GM12878 (cell line): Measurements from ENCODE around the gene MTX1.

ENCODE experiments used
- BACH1 ChIP-seq: fragments of 450-650 bp; IDR thresholded peaks from 2 replicates; pipeline ENCODE4 v1.6.1; 2017; ENCODE audit warnings: mild to moderate bottlenecking, borderline replicate concordance
- CTCF ChIP-seq, 3 experiments: IDR thresholded peaks in 2 of 3; conservative IDR thresholded peaks in 1 of 3; 2 replicates each; pipeline ENCODE4 v1.5.1; 2011; ENCODE audit warnings: low read depth in 3 of 3, low read length in 3 of 3, mild to moderate bottlenecking in 3 of 3, control low read depth in 2 of 3, moderate library complexity in 2 of 3, inconsistent platforms in 1 of 3, mixed read lengths in 1 of 3; ENCODE audit not compliant: control insufficient read depth in 2 of 3, insufficient read depth in 1 of 3; ENCODE audit errors: extremely low read depth in 1 of 3
- E2F8 ChIP-seq: fragments of 450-650 bp; IDR thresholded peaks from 2 replicates; pipeline ENCODE4 v1.6.1; 2018; ENCODE audit warnings: mild to moderate bottlenecking, low read depth, moderate library complexity; ENCODE audit not compliant: partially characterized antibody
- E4F1 ChIP-seq: fragments of 450-650 bp; IDR thresholded peaks from 2 replicates; pipeline ENCODE4 v1.6.1; 2018; ENCODE audit warnings: borderline replicate concordance, mild to moderate bottlenecking; ENCODE audit not compliant: partially characterized antibody
- EZH2 ChIP-seq: IDR thresholded peaks from 2 replicates; pipeline ENCODE4 v1.6.1; 2012; ENCODE audit warnings: low read depth, mild to moderate bottlenecking, control low read depth, inconsistent platforms, low read length, borderline replicate concordance; ENCODE audit not compliant: control insufficient read depth
- JUND ChIP-seq: IDR thresholded peaks from 2 replicates; pipeline ENCODE4 v1.6.1; 2012; ENCODE audit warnings: low read depth, mild to moderate bottlenecking, low read length, improper control_type of control experiment, moderate library complexity
- SPI1 ChIP-seq: IDR thresholded peaks from 2 replicates; pipeline ENCODE4 v1.6.1; 2011; ENCODE audit warnings: low read depth, mild to moderate bottlenecking, low read length, moderate library complexity, borderline replicate concordance; ENCODE audit not compliant: insufficient read depth

GRCh38 chr1:155247667-155248553 is 39.4 kb downstream of the MTX1 start:
- TF ChIP-seq JUND (no peak), SPI1 (no peak), E2F8 (no peak), CTCF (IDR thresholded peaks at IDR 0.05 in 2 of 3, conservative IDR thresholded peaks at IDR 0.05 in 1 of 3; ENCODE audit: control insufficient read depth in 2 of 3, extremely low read depth in 1 of 3, insufficient read depth in 1 of 3, low read depth in 3 of 3, low read length in 3 of 3) (no peak), E4F1 (no peak), BACH1 (no peak), EZH2 (no peak)
